HCT116 (cell line): ENCODE data around the gene CNR2.
"Not testable (repeated sequence)": the region's sequence is repeated elsewhere in the genome, so short reads cannot be mapped to it uniquely, and the experiment has no call there.

Experiments used
- CEBPB ChIP-seq: IDR thresholded peaks from 2 replicates; pipeline ENCODE4 v1.6.1; 2012; ENCODE audit warnings: low read depth
- POLR2A ChIP-seq: IDR thresholded peaks from 2 replicates; pipeline ENCODE4 v1.7.0; 2011; ENCODE audit warnings: borderline replicate concordance; ENCODE audit not compliant: insufficient read depth, insufficient read length; ENCODE audit errors: extremely low read depth
- REST ChIP-seq: IDR thresholded peaks from 2 replicates; pipeline ENCODE4 v1.6.1; 2012; ENCODE audit warnings: low read depth

GRCh38 chr1:23958040-23958809, 45.1 kb upstream of the CNR2 start:
- TF ChIP-seq REST, CEBPB, POLR2A: not testable (repeated sequence)
